ENCODE results near the gene UBXN11.
A peak's percentile ranks its signal among the peaks of the same experiment; 100 is the strongest.

The UBXN11 gene

GRCh38 chr1:26306290-26307229 lies at the start of gene UBXN11:
TSS of gene UBXN11 (minus strand) at chr1:26306636. CDS start at chr1:26302883, 3,753 bp downstream.
- peak; percentile 87 for DNase-seq (ENCODE audit: low read depth, low spot score)

GRCh38 chr1:26356106-26356505 lies 49.7 kb upstream of the UBXN11 start:
- no peak for DNase-seq (ENCODE audit: low read depth, low spot score)

- DNase-seq (ENCODE audit: low read depth, low spot score) = no peak
Measured at GRCh38 chr1:26354972-26355371, 48.5 kb upstream of the UBXN11 start.

- no peak for DNase-seq (ENCODE audit: low read depth, low spot score)
Measured at GRCh38 chr1:26353976-26354820, 47.8 kb upstream of the UBXN11 start, which contains the start of gene CRYBG2. TSS of gene CRYBG2 (minus strand) at chr1:26354130. CDS start at chr1:26346657, 7,473 bp downstream.

- DNase-seq (ENCODE audit: low read depth, low spot score) = no peak
Measured at GRCh38 chr1:26353210-26353859, 46.9 kb upstream of the UBXN11 start.

- no peak for DNase-seq (ENCODE audit: low read depth, low spot score)
Measured at GRCh38 chr1:26352338-26352679, 45.9 kb upstream of the UBXN11 start.

- DNase-seq (ENCODE audit: low read depth, low spot score) = no peak
Measured at GRCh38 chr1:26351590-26352337, 45.3 kb upstream of the UBXN11 start.

GRCh38 chr1:26350701-26351589 lies 44.5 kb upstream of the UBXN11 start:
- no peak for DNase-seq (ENCODE audit: low read depth, low spot score)

- DNase-seq (ENCODE audit: low read depth, low spot score) = no peak
Measured at GRCh38 chr1:26350343-26350700, 43.9 kb upstream of the UBXN11 start.

- DNase-seq (ENCODE audit: low read depth, low spot score) = no peak
Measured at GRCh38 chr1:26349877-26350244, 43.4 kb upstream of the UBXN11 start.

GRCh38 chr1:26349188-26349876 lies 42.9 kb upstream of the UBXN11 start:
- DNase-seq (ENCODE audit: low read depth, low spot score) = no peak

GRCh38 chr1:26346274-26347033 lies 40.0 kb upstream of the UBXN11 start:
- DNase-seq (ENCODE audit: low read depth, low spot score) = no peak

GRCh38 chr1:26345718-26346117 lies 39.3 kb upstream of the UBXN11 start:
- DNase-seq (ENCODE audit: low read depth, low spot score) = no peak

- DNase-seq (ENCODE audit: low read depth, low spot score) = no peak
Measured at GRCh38 chr1:26344147-26344920, 37.9 kb upstream of the UBXN11 start.

- DNase-seq (ENCODE audit: low read depth, low spot score) = no peak
Measured at GRCh38 chr1:26340047-26340481, 33.6 kb upstream of the UBXN11 start.

GRCh38 chr1:26338670-26339069 lies 32.2 kb upstream of the UBXN11 start:
- DNase-seq (ENCODE audit: low read depth, low spot score) = no peak

- no peak for DNase-seq (ENCODE audit: low read depth, low spot score)
Measured at GRCh38 chr1:26337625-26338024, 31.2 kb upstream of the UBXN11 start.

- DNase-seq (ENCODE audit: low read depth, low spot score) = no peak
Measured at GRCh38 chr1:26337206-26337535, 30.7 kb upstream of the UBXN11 start.

Data from activated naive CD8-positive, alpha-beta T cell treated with anti-CD3 and anti-CD28 coated beads, Interleukin-2, amount 50 U/mL, for 16 hours (primary cell).